AG09309 (cell line): ENCODE results near the gene ASGR2.

Experiments used
- DNase-seq: peaks from one replicate; pipeline ENCODE4 v3.0.0-alpha.2; 2010; ENCODE audit warnings: low read depth
- H3K4me3 ChIP-seq: 2 replicates; pipeline ENCODE4 v1.5.1; 2011; ENCODE audit warnings: mild to moderate bottlenecking, low read depth, low read length, moderate library complexity; ENCODE audit not compliant: control insufficient read depth
- CTCF ChIP-seq: IDR thresholded peaks from 2 replicates; pipeline ENCODE4 v1.5.1; 2011; ENCODE audit warnings: mild to moderate bottlenecking, low read depth, low read length, inconsistent platforms; ENCODE audit not compliant: insufficient read depth, control insufficient read depth; ENCODE audit errors: missing control alignments

The ASGR2 gene

DNA sequence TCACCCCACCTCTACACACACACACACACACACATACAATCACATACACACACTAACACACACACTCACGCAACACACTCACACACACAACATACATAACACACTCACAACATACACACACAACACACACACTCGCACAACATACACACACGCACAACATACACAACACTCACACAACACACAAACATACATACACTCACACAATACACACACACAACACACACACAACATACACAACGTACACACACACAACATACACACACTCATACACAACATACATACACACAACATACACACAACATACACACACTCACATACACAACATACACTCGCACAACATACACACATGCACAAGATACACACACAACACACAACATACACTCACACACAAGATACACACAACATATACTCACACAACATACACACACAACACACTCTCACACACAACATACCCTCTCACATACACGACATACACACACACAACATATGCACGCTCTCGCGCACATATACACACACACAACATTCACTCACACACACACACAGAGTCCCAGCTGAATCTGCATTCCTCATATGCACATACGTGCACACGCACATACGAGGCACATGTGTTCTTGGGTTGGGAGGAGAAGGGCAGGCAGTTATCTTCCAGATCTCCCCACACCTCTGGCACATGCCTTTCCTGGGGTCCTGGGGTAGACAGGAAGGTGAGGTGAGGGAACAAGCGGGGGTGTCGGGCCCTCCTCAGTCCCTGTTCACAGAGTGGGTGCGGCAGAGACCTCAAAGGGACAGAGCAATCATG, 1.1 kb downstream of the ASGR2 start:
- no peak overlapping the region for H3K4me3 ChIP-seq
- DNase-seq, result no peak
- no peak for TF ChIP-seq CTCF

DNA sequence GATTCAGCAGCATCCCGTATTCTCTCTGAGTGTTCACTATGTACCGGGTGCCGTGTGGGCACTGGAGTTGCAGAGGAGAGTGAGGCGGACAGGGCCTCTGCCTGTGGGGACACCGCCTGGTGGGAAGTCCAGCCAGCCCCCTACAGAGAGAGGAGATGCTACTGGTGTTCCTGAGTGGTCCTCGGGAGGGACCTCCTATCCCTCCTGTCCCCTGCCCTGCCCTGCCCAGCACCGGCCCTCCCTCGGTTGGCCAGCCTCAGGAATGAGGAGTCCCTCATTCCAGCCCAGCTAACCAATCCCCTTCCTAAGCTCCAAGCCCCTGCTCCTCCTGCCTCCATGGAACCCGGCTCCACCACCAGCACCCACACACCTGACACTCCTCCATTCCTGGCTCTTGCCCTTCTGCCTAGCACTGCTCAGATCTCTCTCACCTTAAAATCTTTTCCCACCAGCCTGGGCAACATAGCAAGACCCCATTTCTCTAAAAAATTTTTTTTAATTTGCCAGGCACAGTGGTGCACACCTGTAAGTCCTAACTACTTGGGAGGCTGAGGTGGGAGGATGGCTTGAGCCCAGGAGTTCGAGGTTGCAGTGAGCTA, 2.0 kb downstream of the ASGR2 start:
- TF ChIP-seq CTCF, result no peak
- no peak for DNase-seq
- H3K4me3 ChIP-seq, result no peak overlapping the region

DNA sequence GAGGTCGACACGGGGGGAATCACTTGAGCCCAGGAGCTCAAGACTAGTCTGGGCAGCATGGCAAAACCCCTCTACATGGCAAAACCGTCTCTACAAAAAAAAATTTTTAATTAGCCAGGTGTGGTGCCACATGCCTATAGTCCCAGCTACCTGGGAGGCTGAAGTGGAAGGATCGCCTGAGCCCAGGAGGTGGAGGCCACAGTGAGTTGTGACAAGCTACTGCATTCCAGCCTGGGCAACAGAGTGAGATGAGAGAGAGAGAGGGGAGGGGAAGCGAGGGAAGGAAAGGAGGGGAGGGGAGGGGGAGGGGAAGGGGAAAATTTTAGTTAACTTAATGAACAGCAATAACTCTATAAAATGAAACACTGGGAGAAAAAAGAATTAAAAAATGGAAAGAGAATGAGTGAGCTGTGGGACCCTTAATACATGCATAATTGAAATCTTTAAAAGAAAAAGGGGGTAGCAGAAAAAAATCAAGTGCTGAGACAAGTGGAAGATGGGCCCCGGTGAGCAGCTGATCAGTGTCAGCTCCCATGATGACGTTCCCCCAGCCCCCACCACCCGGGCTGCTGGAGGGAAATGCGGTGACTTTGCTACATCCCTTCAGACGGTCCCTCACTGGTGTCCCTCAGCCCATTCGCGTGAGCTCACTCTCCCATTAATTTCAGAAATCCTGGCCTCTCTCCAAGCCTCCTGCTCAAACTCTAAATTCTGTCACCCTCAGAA, 2.7 kb downstream of the ASGR2 start:
- no peak for DNase-seq
- TF ChIP-seq CTCF, result no peak
- H3K4me3 ChIP-seq, result no peak overlapping the region

- no peak overlapping the region for H3K4me3 ChIP-seq
- no peak for TF ChIP-seq CTCF
- DNase-seq, result no peak
Observed at GRCh38 chr17:7110617-7111306, 3.9 kb downstream of the ASGR2 start.

- DNase-seq, result no peak
- TF ChIP-seq CTCF, result no peak
- no peak overlapping the region for H3K4me3 ChIP-seq
Observed at GRCh38 chr17:7109461-7110322, 4.9 kb downstream of the ASGR2 start.
